ENCODE results near the gene CDK5RAP3.

- TF ChIP-seq CTCF (IDR thresholded peaks at IDR 0.05; ENCODE audit: poor library complexity) (no peak), EZH2 (IDR thresholded peaks at IDR 0.05; ENCODE audit: borderline replicate concordance) (no peak)
Measured at GRCh38 chr17:47942568-47942967, 28.3 kb upstream of the CDK5RAP3 start.

All from hepatocyte (in vitro differentiated cells).